ENCODE measurements around the gene COL16A1. TPM values are rescaled to one million over a fixed set of nuclear protein-coding genes. Genes with fewer than 3 reads are reported as not detected.

COL16A1 gene
- total RNA-seq, 1 donor from 2014 or later = 90.7 TPM

DNA sequence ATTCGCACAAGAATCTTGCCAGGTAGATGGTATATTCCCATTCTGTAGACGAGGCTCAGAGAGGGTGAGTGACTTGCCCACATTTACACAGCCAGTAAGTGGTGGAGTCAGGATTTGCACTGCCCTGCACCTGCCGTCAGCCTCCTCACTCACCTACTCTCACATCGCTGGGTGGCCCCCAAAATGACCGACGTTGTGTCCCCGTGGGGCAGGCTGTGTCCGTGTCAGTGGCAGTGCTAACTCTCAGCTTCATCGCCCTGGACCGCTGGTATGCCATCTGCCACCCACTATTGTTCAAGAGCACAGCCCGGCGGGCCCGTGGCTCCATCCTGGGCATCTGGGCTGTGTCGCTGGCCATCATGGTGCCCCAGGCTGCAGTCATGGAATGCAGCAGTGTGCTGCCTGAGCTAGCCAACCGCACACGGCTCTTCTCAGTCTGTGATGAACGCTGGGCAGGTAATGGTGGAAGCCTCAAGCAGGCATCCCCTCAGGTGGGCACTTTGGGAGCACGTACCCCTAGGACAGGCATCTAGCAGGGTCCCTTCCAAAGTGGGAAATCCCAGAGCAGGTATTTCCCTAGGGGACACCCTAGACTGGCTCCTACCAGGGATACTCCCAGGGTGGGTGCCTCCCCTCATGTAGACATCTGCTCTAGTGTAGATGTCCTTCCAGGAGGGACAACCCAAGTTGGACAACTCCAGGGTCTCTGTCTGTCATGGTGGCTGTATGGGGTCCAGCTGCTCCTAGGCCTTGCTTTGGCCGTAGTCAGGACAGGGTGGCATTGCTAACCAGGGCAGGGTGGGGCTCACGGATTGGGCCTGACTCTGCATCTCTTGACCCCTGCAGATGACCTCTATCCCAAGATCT is 83.0 kb downstream of the COL16A1 start:
- Mint-ChIP-seq H3K4me1 (ENCODE audit: unreplicated experiment) (peaks cover 6% of the 10 kb centered on the region), H3K27me3 (ENCODE audit: unreplicated experiment) (peaks cover 11% of the 10 kb centered on the region), H3K9me3 (ENCODE audit: unreplicated experiment) (no peaks in the 10 kb centered on the region), H3K4me3 (ENCODE audit: unreplicated experiment) (no peak overlapping the region), H3K36me3 (ENCODE audit: unreplicated experiment) (no peaks in the 10 kb centered on the region), H3K27ac (ENCODE audit: unreplicated experiment) (no peak overlapping the region)
- TF ChIP-seq, protein P1, sequence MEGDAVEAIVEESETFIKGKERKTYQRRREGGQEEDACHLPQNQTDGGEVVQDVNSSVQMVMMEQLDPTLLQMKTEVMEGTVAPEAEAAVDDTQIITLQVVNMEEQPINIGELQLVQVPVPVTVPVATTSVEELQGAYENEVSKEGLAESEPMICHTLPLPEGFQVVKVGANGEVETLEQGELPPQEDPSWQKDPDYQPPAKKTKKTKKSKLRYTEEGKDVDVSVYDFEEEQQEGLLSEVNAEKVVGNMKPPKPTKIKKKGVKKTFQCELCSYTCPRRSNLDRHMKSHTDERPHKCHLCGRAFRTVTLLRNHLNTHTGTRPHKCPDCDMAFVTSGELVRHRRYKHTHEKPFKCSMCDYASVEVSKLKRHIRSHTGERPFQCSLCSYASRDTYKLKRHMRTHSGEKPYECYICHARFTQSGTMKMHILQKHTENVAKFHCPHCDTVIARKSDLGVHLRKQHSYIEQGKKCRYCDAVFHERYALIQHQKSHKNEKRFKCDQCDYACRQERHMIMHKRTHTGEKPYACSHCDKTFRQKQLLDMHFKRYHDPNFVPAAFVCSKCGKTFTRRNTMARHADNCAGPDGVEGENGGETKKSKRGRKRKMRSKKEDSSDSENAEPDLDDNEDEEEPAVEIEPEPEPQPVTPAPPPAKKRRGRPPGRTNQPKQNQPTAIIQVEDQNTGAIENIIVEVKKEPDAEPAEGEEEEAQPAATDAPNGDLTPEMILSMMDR (IDR thresholded peaks at IDR 0.05) = no peak
- DNase-seq (ENCODE audit: extremely low spot score, unreplicated experiment) = no peak

DNA sequence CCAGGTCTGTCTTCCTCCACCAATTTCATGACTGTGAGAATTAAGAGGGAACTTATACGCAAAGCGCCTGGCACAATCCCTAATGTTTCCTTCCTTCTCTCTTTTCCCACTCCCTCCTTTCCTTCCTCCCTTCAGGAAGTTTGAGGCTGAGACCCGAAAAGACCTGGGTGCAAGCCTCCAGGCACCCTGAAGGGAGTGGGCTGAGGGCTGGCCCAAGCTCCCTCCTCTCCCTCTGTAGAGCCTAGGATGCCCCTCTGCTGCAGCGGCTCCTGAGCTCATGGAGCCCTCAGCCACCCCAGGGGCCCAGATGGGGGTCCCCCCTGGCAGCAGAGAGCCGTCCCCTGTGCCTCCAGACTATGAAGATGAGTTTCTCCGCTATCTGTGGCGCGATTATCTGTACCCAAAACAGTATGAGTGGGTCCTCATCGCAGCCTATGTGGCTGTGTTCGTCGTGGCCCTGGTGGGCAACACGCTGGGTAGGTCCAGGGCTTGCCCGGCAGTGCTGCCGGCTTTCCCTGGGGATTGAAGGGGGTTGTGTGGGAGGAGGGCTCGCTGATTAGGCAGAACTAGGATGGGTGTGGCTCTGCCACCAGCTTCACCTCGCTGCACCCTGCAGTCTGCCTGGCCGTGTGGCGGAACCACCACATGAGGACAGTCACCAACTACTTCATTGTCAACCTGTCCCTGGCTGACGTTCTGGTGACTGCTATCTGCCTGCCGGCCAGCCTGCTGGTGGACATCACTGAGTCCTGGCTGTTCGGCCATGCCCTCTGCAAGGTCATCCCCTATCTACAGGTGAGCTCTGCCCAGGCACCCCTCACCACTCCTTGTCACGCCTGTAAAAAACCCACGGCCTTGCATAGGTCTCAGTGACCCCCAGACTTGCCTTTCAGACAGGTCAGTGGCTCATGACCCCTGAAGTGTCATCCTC is 84.6 kb downstream of the COL16A1 start:
- DNase-seq (ENCODE audit: extremely low spot score, unreplicated experiment) = no peak
- no peak overlapping the region for H3K27ac Mint-ChIP-seq (ENCODE audit: unreplicated experiment)
- H3K36me3 Mint-ChIP-seq (ENCODE audit: unreplicated experiment) = no peaks in the 10 kb centered on the region
- H3K27me3 Mint-ChIP-seq (ENCODE audit: unreplicated experiment) = peaks cover 11% of the 10 kb centered on the region
- TF ChIP-seq, protein P1 (IDR thresholded peaks at IDR 0.05) = no peak
- no peak overlapping the region for H3K4me3 Mint-ChIP-seq (ENCODE audit: unreplicated experiment)
- peaks cover 14% of the 10 kb centered on the region for H3K4me1 Mint-ChIP-seq (ENCODE audit: unreplicated experiment)
- H3K9me3 Mint-ChIP-seq (ENCODE audit: unreplicated experiment) = no peaks in the 10 kb centered on the region

DNA sequence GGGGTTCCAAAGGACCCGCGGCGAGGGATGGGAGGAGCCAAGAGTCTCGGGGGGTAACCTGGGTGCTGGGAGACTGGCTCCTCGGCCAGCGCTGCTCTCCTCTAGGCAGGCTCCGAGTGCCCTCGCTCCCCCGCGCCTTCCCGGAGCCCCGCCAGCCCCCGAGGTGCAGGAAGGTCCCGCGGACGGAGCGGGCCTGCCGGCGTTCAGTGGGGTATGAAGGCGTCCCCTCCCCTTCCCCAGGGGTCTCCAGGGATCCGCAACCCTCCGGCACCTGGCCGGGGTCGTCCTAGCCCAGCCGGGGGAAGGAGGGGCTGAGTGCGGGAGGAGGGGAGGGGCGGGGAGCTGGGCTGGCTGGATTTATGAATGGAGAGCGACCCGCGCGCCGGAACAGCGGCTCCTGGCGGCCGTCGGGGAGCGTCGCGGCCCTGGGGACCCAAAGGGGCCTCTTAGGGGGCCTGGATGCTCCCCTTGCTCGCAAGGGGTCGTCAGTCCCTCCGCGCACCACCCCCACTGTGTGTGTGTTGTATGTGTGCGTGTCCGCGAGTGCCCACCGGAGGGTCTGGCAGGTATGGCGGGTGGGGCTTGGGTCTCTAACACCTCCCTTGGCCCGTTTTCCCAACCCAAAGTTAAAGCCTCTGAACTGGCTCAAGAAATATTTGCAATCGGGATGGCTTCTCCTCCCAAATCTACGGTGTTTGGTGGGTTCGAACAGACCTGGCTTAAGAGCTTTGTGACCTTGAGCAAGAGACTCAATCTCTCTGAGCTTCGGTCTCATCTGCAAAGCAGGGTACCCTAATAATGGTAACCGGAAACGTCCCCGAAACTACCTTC is 85.7 kb downstream of the COL16A1 start:
- Mint-ChIP-seq H3K27ac (ENCODE audit: unreplicated experiment) (no peak overlapping the region), H3K9me3 (ENCODE audit: unreplicated experiment) (no peaks in the 10 kb centered on the region), H3K4me3 (ENCODE audit: unreplicated experiment) (peak overlapping the region; percentile 57), H3K27me3 (ENCODE audit: unreplicated experiment) (peaks cover 11% of the 10 kb centered on the region), H3K36me3 (ENCODE audit: unreplicated experiment) (no peaks in the 10 kb centered on the region), H3K4me1 (ENCODE audit: unreplicated experiment) (peaks cover 16% of the 10 kb centered on the region)
- TF ChIP-seq, protein P1 (IDR thresholded peaks at IDR 0.05) = peak; percentile 97
- no peak for DNase-seq (ENCODE audit: extremely low spot score, unreplicated experiment)

DNA sequence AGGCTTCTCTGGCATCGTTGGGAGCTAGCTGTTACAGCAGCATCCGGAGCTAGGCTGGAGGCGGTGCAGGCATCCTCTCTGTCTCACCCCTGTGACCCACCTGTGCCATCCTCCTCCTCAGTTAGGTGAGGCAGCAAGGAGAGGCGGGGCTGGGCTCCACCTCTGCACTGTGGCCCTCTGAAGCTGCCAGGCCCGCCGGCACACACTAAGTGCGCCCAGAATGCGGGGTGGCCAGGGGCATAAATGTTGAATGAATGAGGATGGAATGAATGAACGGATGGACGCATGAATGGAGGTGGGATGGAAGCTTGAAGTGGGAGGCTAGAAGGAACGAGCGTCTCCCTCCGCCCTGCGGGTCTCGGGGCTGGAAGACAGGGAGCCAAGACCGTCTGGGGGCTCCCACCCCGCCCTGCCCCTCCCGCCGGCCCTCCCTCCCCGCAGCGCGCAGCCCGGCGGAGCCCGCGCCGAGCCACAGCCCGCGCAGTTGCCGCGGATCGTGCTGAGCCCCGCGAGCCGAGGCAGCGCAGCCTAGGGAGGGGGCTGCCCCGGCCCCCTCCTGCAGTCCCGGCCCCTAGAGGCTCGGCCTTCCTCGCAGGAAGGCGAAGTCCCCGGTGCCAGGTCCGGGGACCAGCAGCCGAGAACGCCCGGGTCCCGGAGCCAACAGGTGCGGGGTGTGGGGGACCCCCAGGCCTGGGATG is 86.5 kb downstream of the COL16A1 start, which contains the start of gene HCRTR1:
TSS of gene HCRTR1 (plus strand) at position 472 of the 698 bp plus-strand sequence. CDS start 1,504 bp downstream, outside the sequence.
- Mint-ChIP-seq H3K27me3 (ENCODE audit: unreplicated experiment) (peaks cover 15% of the 10 kb centered on the region), H3K9me3 (ENCODE audit: unreplicated experiment) (no peaks in the 10 kb centered on the region), H3K4me3 (ENCODE audit: unreplicated experiment) (peak within 1 kb of the TSS; percentile 73), H3K4me1 (ENCODE audit: unreplicated experiment) (peaks cover 16% of the 10 kb centered on the region), H3K36me3 (ENCODE audit: unreplicated experiment) (no peaks in the 10 kb centered on the region), H3K27ac (ENCODE audit: unreplicated experiment) (no peak within 1 kb of the TSS)
- DNase-seq (ENCODE audit: extremely low spot score, unreplicated experiment) = no peak
- TF ChIP-seq, protein P1 (IDR thresholded peaks at IDR 0.05) = no peak
